ENCODE results near the gene PLEKHJ1. TPM values are rescaled to one million over a fixed set of nuclear protein-coding genes. Genes with fewer than 3 reads are reported as not detected.

PLEKHJ1 gene
- total RNA-seq, 1 experiment from 2014 or later = 94.8 TPM

- Histone ChIP-seq H4K20me1 (ENCODE audit: low read length) (no peaks in the 10 kb centered on the region), H3K9ac (ENCODE audit: low read length) (no peak overlapping the region), H2AFZ (ENCODE audit: low read length) (no peak overlapping the region), H3F3A (ENCODE audit: low read length, unreplicated experiment) (no peaks in the 10 kb centered on the region), H3K79me2 (ENCODE audit: low read length) (no peaks in the 10 kb centered on the region), H3K27ac (ENCODE audit: low read length) (no peak overlapping the region), H3K4me3 (ENCODE audit: low read length) (no peak overlapping the region), H3K4me1 (ENCODE audit: insufficient read depth, low read length) (no peaks in the 10 kb centered on the region), H3K9me2 (replicated peaks; ENCODE audit: low read length) (no peaks in the 10 kb centered on the region), H3K4me2 (ENCODE audit: low read length) (no peak overlapping the region), H3K27me3 (ENCODE audit: low read length) (no peaks in the 10 kb centered on the region), H3K9me3 (ENCODE audit: low read length) (no peaks in the 10 kb centered on the region), H3K36me3 (ENCODE audit: low read depth, low read length) (no peaks in the 10 kb centered on the region)
- BruUV-seq (replicated peaks) = no TSS peak
- intact Hi-C loops (cut with micrococcal nuclease) = no loop called here
- ATAC-seq (no peak), DNase-seq (no peak)
- TF ChIP-seq EZH2 (IDR thresholded peaks at IDR 0.05; ENCODE audit: low read length, unreplicated experiment) (no peak), EZH2phosphoT487 (IDR thresholded peaks at IDR 0.05; ENCODE audit: borderline replicate concordance, low read length) (no peak), CTCF (conservative IDR thresholded peaks at IDR 0.05; ENCODE audit: low read depth, low read length) (0 out of 2 replicates have a peak, but pooled peaks have one; percentile 25)
- ChIA-PET CTCF (no interaction called here), POLR2A (ENCODE audit: unreplicated experiment) (no interaction called here)
Measured at GRCh38 chr19:2253106-2254063, 17.3 kb upstream of the PLEKHJ1 start.

- Histone ChIP-seq H3K9me3 (ENCODE audit: low read length) (no peaks in the 10 kb centered on the region), H3K79me2 (ENCODE audit: low read length) (no peaks in the 10 kb centered on the region), H3K4me1 (ENCODE audit: insufficient read depth, low read length) (no peaks in the 10 kb centered on the region), H3K4me3 (ENCODE audit: low read length) (no peak overlapping the region), H3K27ac (ENCODE audit: low read length) (no peak overlapping the region), H3K27me3 (ENCODE audit: low read length) (no peaks in the 10 kb centered on the region), H3K9ac (ENCODE audit: low read length) (no peak overlapping the region), H3K36me3 (ENCODE audit: low read depth, low read length) (no peaks in the 10 kb centered on the region), H3K9me2 (replicated peaks; ENCODE audit: low read length) (no peaks in the 10 kb centered on the region), H3K4me2 (ENCODE audit: low read length) (no peak overlapping the region), H4K20me1 (ENCODE audit: low read length) (no peaks in the 10 kb centered on the region), H2AFZ (ENCODE audit: low read length) (no peak overlapping the region), H3F3A (ENCODE audit: low read length, unreplicated experiment) (no peaks in the 10 kb centered on the region)
- DNase-seq (no peak), ATAC-seq (no peak)
- intact Hi-C loops (cut with micrococcal nuclease) = no loop called here
- no TSS peak for BruUV-seq (replicated peaks)
- TF ChIP-seq CTCF (conservative IDR thresholded peaks at IDR 0.05; ENCODE audit: low read depth, low read length) (no peak), EZH2phosphoT487 (IDR thresholded peaks at IDR 0.05; ENCODE audit: borderline replicate concordance, low read length) (no peak), EZH2 (IDR thresholded peaks at IDR 0.05; ENCODE audit: low read length, unreplicated experiment) (no peak)
- ChIA-PET POLR2A (ENCODE audit: unreplicated experiment) (no interaction called here), CTCF (no interaction called here)
Measured at GRCh38 chr19:2252797-2253105, 16.6 kb upstream of the PLEKHJ1 start.
